Suprapubic skin (tissue), 3 donors: Measurements from ENCODE around the gene IFNAR1.

Experiments
- EP300 ChIP-seq: sonication (generic); formaldehyde crosslinking; IDR thresholded peaks from one replicate; pipeline ENCODE4 v1.6.1; 2017; ENCODE audit warnings: antibody characterized with exemption
- POLR2A ChIP-seq, 2 donors: fragments of 450-650 bp; IDR thresholded peaks; one replicate each; pipeline ENCODE4 v1.6.1; 2017; ENCODE audit warnings: antibody characterized with exemption in 2 of 2, mild to moderate bottlenecking in 2 of 2, moderate library complexity in 2 of 2
- TF ChIP-seq, protein P1 (sequence below), 2 donors: fragments of 200-600 bp in 1 of 2; fragments of 450-650 bp in 1 of 2; sonication (generic) in 1 of 2; IDR thresholded peaks; one replicate each; pipeline ENCODE4 v1.5.1; 2016 to 2019; ENCODE audit warnings: antibody characterized with exemption in 2 of 2, mild to moderate bottlenecking in 1 of 2, moderate library complexity in 1 of 2

- TF ChIP-seq POLR2A (IDR thresholded peaks at IDR 0.05) = no peak
- TF ChIP-seq, protein P1, sequence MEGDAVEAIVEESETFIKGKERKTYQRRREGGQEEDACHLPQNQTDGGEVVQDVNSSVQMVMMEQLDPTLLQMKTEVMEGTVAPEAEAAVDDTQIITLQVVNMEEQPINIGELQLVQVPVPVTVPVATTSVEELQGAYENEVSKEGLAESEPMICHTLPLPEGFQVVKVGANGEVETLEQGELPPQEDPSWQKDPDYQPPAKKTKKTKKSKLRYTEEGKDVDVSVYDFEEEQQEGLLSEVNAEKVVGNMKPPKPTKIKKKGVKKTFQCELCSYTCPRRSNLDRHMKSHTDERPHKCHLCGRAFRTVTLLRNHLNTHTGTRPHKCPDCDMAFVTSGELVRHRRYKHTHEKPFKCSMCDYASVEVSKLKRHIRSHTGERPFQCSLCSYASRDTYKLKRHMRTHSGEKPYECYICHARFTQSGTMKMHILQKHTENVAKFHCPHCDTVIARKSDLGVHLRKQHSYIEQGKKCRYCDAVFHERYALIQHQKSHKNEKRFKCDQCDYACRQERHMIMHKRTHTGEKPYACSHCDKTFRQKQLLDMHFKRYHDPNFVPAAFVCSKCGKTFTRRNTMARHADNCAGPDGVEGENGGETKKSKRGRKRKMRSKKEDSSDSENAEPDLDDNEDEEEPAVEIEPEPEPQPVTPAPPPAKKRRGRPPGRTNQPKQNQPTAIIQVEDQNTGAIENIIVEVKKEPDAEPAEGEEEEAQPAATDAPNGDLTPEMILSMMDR (IDR thresholded peaks at IDR 0.05) = no peak
- no peak for TF ChIP-seq EP300
Observed at GRCh38 chr21:33373451-33373850, 48.7 kb downstream of the IFNAR1 start.
